ENCODE data around the gene GSC.

GRCh38 chr14:94771158-94771905, 1.4 kb upstream of the GSC start:
- TF ChIP-seq CTCF (IDR thresholded peaks at IDR 0.05): no peak
- TF ChIP-seq POLR2A (IDR thresholded peaks at IDR 0.05): no peak

Measured in uterus (tissue), 2 donors.